ENCODE measurements around the gene SLC40A1.

SLC40A1 gene

GRCh38 chr2:189601043-189601442 lies 20.5 kb upstream of the SLC40A1 start:
- DNase-seq (ENCODE audit: low read depth in 2 of 2) = no peak

- DNase-seq (ENCODE audit: low read depth in 2 of 2) = no peak
These were observed 18.7 kb upstream of the SLC40A1 start for GRCh38 chr2:189599245-189599644.

GRCh38 chr2:189595417-189595816 lies 14.8 kb upstream of the SLC40A1 start:
- DNase-seq (ENCODE audit: low read depth in 2 of 2) = no peak

GRCh38 chr2:189594305-189594704 lies 13.7 kb upstream of the SLC40A1 start:
- no peak for DNase-seq (ENCODE audit: low read depth in 2 of 2)

GRCh38 chr2:189593115-189593514 lies 12.5 kb upstream of the SLC40A1 start:
- DNase-seq (ENCODE audit: low read depth in 2 of 2) = no peak

GRCh38 chr2:189592353-189592984 lies 11.9 kb upstream of the SLC40A1 start:
- DNase-seq (ENCODE audit: low read depth in 2 of 2) = no peak

GRCh38 chr2:189587780-189588179 lies 7.2 kb upstream of the SLC40A1 start:
- no peak for DNase-seq (ENCODE audit: low read depth in 2 of 2)

GRCh38 chr2:189585226-189585756 lies 4.7 kb upstream of the SLC40A1 start:
- DNase-seq (ENCODE audit: low read depth in 2 of 2) = no peak

GRCh38 chr2:189584686-189585085 lies 4.1 kb upstream of the SLC40A1 start:
- no peak for DNase-seq (ENCODE audit: low read depth in 2 of 2)

- no peak for DNase-seq (ENCODE audit: low read depth in 2 of 2)
These were observed 2.9 kb upstream of the SLC40A1 start for GRCh38 chr2:189583227-189584198.

GRCh38 chr2:189582809-189583192 lies 2.2 kb upstream of the SLC40A1 start:
- DNase-seq (ENCODE audit: low read depth in 2 of 2) = no peak

- no peak for DNase-seq (ENCODE audit: low read depth in 2 of 2)
These were observed 1.7 kb upstream of the SLC40A1 start for GRCh38 chr2:189582140-189582808.

GRCh38 chr2:189581354-189582139 lies 961 bp upstream of the SLC40A1 start:
- no peak for DNase-seq (ENCODE audit: low read depth in 2 of 2)

GRCh38 chr2:189580241-189580651 lies 340 bp downstream of the SLC40A1 start:
- peak in 1 of 2 donors; percentile 14 for DNase-seq (ENCODE audit: low read depth in 2 of 2)

GRCh38 chr2:189579585-189580186 lies 900 bp downstream of the SLC40A1 start:
- DNase-seq (ENCODE audit: low read depth in 2 of 2) = no peak

- no peak for DNase-seq (ENCODE audit: low read depth in 2 of 2)
These were observed 2.2 kb downstream of the SLC40A1 start for GRCh38 chr2:189578272-189578950.

GRCh38 chr2:189577121-189577520 lies 3.5 kb downstream of the SLC40A1 start:
- DNase-seq (ENCODE audit: low read depth in 2 of 2) = no peak

- no peak for DNase-seq (ENCODE audit: low read depth in 2 of 2)
These were observed 4.2 kb downstream of the SLC40A1 start for GRCh38 chr2:189576396-189576795.

- no peak for DNase-seq (ENCODE audit: low read depth in 2 of 2)
These were observed 5.7 kb downstream of the SLC40A1 start for GRCh38 chr2:189574793-189575475.

GRCh38 chr2:189570570-189571031 lies 10.0 kb downstream of the SLC40A1 start:
- DNase-seq (ENCODE audit: low read depth in 2 of 2) = no peak
